NT2/D1 (cell line): ENCODE measurements around the gene BCKDHA.
A peak's percentile ranks its signal among the peaks of the same experiment; 100 is the strongest.

Source experiments
- SUZ12 ChIP-seq: IDR thresholded peaks from 2 replicates; pipeline ENCODE4 v1.6.1; 2011; ENCODE audit not compliant: insufficient read length, insufficient read depth; ENCODE audit errors: extremely low read depth
- YY1 ChIP-seq: IDR thresholded peaks from 2 replicates; pipeline ENCODE4 v1.6.1; 2011; ENCODE audit not compliant: insufficient read length, insufficient read depth
- ZNF274 ChIP-seq: IDR thresholded peaks from 2 replicates; pipeline ENCODE4 v1.6.1; 2011; ENCODE audit warnings: mild to moderate bottlenecking, low read depth, low read length

- TF ChIP-seq YY1 (peak; percentile 64), ZNF274 (no peak), SUZ12 (no peak)
Observed at GRCh38 chr19:41397086-41398049, at the start of gene BCKDHA, which contains the start of gene EXOSC5.
